Brain microvascular endothelial cell (primary cell): Measurements from ENCODE around the gene SCAF1.

ENCODE experiments used
- DNase-seq: peaks from one replicate; pipeline ENCODE4 v3.0.0-alpha.2; 2020
- H3K27ac ChIP-seq: fragments of 250-450 bp; sonication (Bioruptor Pico); 2 replicates; pipeline ENCODE4 v1.5.1; 2020; ENCODE audit warnings: mild to moderate bottlenecking, moderate library complexity
- H3K27me3 ChIP-seq: fragments of 250-450 bp; sonication (Bioruptor Pico); replicated peaks from 2 replicates; pipeline ENCODE4 v1.5.1; 2020; ENCODE audit warnings: mild to moderate bottlenecking
- H3K36me3 ChIP-seq: fragments of 250-450 bp; sonication (Bioruptor Pico); replicated peaks from 2 replicates; pipeline ENCODE4 v1.5.1; 2020; ENCODE audit warnings: mild to moderate bottlenecking
- H3K4me3 ChIP-seq: 2 replicates; pipeline ENCODE4 v1.5.1; 2011; ENCODE audit warnings: low read depth, mild to moderate bottlenecking, control low read depth, low read length, moderate library complexity
- in situ Hi-C: cut with HindIII; loops from 2 replicates; pipeline ENCODE4 v1.10.0; 2017; ENCODE audit warnings: low sequenced_read_pairs, low pct_ligation_motif_present
- TF ChIP-seq, protein P1 (sequence below): IDR thresholded peaks from 2 replicates; pipeline ENCODE4 v1.5.1; 2011; ENCODE audit warnings: low read depth, mild to moderate bottlenecking, moderate library complexity, low read length, control low read depth, inconsistent platforms; ENCODE audit errors: missing control alignments

SCAF1 gene

DNA sequence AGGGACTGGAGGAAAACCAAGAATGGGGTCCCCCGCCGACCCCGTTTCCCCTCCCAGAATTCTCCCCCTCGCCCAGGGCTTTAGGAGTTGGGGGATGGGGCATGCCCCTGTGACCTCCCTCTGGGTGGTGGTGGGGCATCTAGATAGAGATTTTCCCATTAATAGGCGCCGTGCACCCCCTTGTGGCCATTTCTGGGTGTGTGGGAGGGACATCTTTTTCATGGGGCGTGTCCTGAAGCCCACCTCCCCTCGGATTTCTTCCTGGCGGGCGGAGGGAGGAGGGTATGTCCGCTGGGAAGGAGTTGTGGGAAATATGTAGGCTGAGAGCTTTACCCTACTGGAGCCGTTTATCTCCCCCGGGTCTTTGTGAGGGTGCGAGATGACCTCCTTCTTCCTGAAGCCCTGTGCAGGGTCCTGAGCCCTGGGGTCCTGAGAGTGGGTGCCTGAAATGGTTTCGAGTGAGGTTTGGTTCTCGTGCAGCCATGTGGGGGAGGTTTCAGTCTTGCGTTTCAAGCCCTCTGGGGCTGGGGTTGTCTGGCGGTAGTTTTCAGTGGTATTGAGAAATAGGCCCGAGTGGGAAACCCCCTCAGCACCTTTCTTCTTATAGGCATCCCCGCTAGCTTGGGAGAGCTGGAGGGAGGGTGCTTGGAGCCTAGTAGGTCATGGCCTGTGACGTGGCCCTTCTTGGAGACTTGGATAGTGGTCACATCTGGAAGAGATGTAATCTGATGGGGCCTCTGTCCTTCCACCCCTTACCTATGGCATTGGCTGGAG, 36.1 kb downstream of the SCAF1 start:
- H3K27ac ChIP-seq = peak overlapping the region; percentile 85
- in situ Hi-C loops = no loop called here
- DNase-seq = peak; percentile 54

GRCh38 chr19:49678985-49679770, 37.2 kb downstream of the SCAF1 start:
- in situ Hi-C loops = no loop called here
- Histone ChIP-seq H3K27me3 (no peaks in the 10 kb centered on the region), H3K4me3 (no peak overlapping the region), H3K36me3 (peaks cover 27% of the 10 kb centered on the region), H3K27ac (no peak overlapping the region)
- DNase-seq = no peak
- TF ChIP-seq, protein P1, sequence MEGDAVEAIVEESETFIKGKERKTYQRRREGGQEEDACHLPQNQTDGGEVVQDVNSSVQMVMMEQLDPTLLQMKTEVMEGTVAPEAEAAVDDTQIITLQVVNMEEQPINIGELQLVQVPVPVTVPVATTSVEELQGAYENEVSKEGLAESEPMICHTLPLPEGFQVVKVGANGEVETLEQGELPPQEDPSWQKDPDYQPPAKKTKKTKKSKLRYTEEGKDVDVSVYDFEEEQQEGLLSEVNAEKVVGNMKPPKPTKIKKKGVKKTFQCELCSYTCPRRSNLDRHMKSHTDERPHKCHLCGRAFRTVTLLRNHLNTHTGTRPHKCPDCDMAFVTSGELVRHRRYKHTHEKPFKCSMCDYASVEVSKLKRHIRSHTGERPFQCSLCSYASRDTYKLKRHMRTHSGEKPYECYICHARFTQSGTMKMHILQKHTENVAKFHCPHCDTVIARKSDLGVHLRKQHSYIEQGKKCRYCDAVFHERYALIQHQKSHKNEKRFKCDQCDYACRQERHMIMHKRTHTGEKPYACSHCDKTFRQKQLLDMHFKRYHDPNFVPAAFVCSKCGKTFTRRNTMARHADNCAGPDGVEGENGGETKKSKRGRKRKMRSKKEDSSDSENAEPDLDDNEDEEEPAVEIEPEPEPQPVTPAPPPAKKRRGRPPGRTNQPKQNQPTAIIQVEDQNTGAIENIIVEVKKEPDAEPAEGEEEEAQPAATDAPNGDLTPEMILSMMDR = no peak

More for the DNA sequence above, 36.1 kb downstream of the SCAF1 start:
- H3K36me3 ChIP-seq = peaks cover 19% of the 10 kb centered on the region
- H3K27me3 ChIP-seq = no peaks in the 10 kb centered on the region
- peak overlapping the region; percentile 97 for H3K4me3 ChIP-seq
- TF ChIP-seq, protein P1 = peak; percentile 78

GRCh38 chr19:49679771-49680413, 37.9 kb downstream of the SCAF1 start:
- H3K36me3 ChIP-seq = peaks cover 34% of the 10 kb centered on the region
- no peaks in the 10 kb centered on the region for H3K27me3 ChIP-seq
- DNase-seq = no peak
- TF ChIP-seq, protein P1 = no peak
- no peak overlapping the region for H3K27ac ChIP-seq
- in situ Hi-C loops = no loop called here
- no peak overlapping the region for H3K4me3 ChIP-seq

GRCh38 chr19:49680421-49681351, 38.7 kb downstream of the SCAF1 start:
- Histone ChIP-seq H3K27ac (no peak overlapping the region), H3K4me3 (peak overlapping the region; percentile 20)

More at GRCh38 chr19:49680421-49681351, 38.7 kb downstream of the SCAF1 start:
- peak; percentile 79 for DNase-seq
- Histone ChIP-seq H3K27me3 (no peaks in the 10 kb centered on the region), H3K36me3 (peaks cover 40% of the 10 kb centered on the region)
- in situ Hi-C loops = no loop called here
- TF ChIP-seq, protein P1 = peak; percentile 100
